Measurements from ENCODE around the gene HIGD1A.
A peak's percentile ranks its signal among the peaks of the same experiment; 100 is the strongest.

HIGD1A gene

DNA sequence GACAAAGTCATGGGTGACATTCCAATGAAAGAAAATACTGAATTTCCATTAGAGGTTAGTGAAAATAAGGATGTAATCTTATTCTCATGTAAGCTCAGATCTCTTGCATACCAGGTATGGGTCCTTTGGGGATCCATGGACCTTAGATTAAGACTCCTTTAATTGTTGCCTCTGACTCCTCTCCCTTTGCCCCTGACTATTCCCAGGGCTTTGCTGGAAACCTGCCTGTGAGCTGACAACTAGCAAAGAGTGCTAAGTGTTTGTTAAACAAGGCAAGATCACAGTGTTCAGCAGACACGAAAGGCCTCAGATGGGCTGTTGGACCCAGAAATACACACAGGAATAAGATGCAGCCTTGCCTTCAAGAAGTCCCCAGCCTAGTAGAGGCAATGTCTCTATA is 37.0 kb upstream of the HIGD1A start:
- H3K79me2 ChIP-seq (ENCODE audit: insufficient read depth, low read length): no peaks in the 10 kb centered on the region
- no peak overlapping the region for H2AFZ ChIP-seq (ENCODE audit: low read length)
- H3K36me3 ChIP-seq (ENCODE audit: insufficient read depth, low read length): no peaks in the 10 kb centered on the region
- H3K4me1 ChIP-seq (ENCODE audit: insufficient read depth, low read length, severe bottlenecking): peaks cover 4% of the 10 kb centered on the region
- no peaks in the 10 kb centered on the region for H3K9me2 ChIP-seq (ENCODE audit: low read depth, low read length)
- no peak for TF ChIP-seq EZH2 (IDR thresholded peaks at IDR 0.05; ENCODE audit: borderline replicate concordance, low read length)
- TF ChIP-seq, protein P1, sequence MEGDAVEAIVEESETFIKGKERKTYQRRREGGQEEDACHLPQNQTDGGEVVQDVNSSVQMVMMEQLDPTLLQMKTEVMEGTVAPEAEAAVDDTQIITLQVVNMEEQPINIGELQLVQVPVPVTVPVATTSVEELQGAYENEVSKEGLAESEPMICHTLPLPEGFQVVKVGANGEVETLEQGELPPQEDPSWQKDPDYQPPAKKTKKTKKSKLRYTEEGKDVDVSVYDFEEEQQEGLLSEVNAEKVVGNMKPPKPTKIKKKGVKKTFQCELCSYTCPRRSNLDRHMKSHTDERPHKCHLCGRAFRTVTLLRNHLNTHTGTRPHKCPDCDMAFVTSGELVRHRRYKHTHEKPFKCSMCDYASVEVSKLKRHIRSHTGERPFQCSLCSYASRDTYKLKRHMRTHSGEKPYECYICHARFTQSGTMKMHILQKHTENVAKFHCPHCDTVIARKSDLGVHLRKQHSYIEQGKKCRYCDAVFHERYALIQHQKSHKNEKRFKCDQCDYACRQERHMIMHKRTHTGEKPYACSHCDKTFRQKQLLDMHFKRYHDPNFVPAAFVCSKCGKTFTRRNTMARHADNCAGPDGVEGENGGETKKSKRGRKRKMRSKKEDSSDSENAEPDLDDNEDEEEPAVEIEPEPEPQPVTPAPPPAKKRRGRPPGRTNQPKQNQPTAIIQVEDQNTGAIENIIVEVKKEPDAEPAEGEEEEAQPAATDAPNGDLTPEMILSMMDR (IDR thresholded peaks at IDR 0.05; ENCODE audit: low read length): no peak
- no peaks in the 10 kb centered on the region for H3K9me3 ChIP-seq (ENCODE audit: low read length)
- H3K4me3 ChIP-seq (ENCODE audit: low read depth, low read length, poor library complexity, severe bottlenecking): no peak overlapping the region
- no peak overlapping the region for H3K4me2 ChIP-seq (ENCODE audit: low read length)
- H3K27ac ChIP-seq (ENCODE audit: low read depth, low read length, poor library complexity, severe bottlenecking): no peak overlapping the region
- H4K20me1 ChIP-seq (ENCODE audit: insufficient read depth, low read length): no peaks in the 10 kb centered on the region
- H3K27me3 ChIP-seq (ENCODE audit: insufficient read depth, low read length): no peaks in the 10 kb centered on the region
- no peaks in the 10 kb centered on the region for H3F3A ChIP-seq (ENCODE audit: insufficient read depth, low read length)
- H3K9ac ChIP-seq (ENCODE audit: low read length): no peak overlapping the region

DNA sequence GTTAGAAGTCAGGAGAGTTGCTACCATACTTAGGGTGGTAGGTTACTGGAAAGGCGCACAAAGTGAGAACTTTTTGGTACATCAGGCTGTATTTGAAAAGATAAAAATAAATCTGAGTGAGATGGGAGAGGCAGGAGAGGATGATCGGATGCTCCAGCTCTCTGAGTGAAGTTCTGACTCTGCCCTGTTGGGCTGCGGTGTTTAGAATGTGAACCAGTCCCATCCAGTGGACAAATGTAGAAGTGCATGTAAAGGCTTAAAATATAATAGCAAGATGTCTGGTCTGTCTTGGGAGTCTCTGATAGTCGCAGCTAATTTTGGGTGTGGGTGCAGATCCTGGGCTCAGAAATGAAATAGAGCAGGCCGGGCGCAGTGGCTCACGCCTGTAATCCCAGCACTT is 35.3 kb upstream of the HIGD1A start:
- Histone ChIP-seq H3K9me3 (ENCODE audit: low read length) (no peaks in the 10 kb centered on the region), H3K27ac (ENCODE audit: low read depth, low read length, poor library complexity, severe bottlenecking) (no peak overlapping the region), H4K20me1 (ENCODE audit: insufficient read depth, low read length) (no peaks in the 10 kb centered on the region), H3F3A (ENCODE audit: insufficient read depth, low read length) (no peaks in the 10 kb centered on the region), H3K4me3 (ENCODE audit: low read depth, low read length, poor library complexity, severe bottlenecking) (peak overlapping the region; percentile 49), H3K9ac (ENCODE audit: low read length) (no peak overlapping the region; the same call in 1 of the 2 replicates), H3K36me3 (ENCODE audit: insufficient read depth, low read length) (no peaks in the 10 kb centered on the region), H2AFZ (ENCODE audit: low read length) (no peak overlapping the region), H3K4me1 (ENCODE audit: insufficient read depth, low read length, severe bottlenecking) (peaks cover 4% of the 10 kb centered on the region), H3K79me2 (ENCODE audit: insufficient read depth, low read length) (no peaks in the 10 kb centered on the region), H3K27me3 (ENCODE audit: insufficient read depth, low read length) (no peaks in the 10 kb centered on the region), H3K4me2 (ENCODE audit: low read length) (peak overlapping the region; percentile 55), H3K9me2 (ENCODE audit: low read depth, low read length) (no peaks in the 10 kb centered on the region)
- no peak for TF ChIP-seq EZH2 (IDR thresholded peaks at IDR 0.05; ENCODE audit: borderline replicate concordance, low read length)
- TF ChIP-seq, protein P1 (IDR thresholded peaks at IDR 0.05; ENCODE audit: low read length): peak; percentile 61

- no peak overlapping the region for H3K4me2 ChIP-seq (ENCODE audit: low read length)
- no peaks in the 10 kb centered on the region for H3K36me3 ChIP-seq (ENCODE audit: insufficient read depth, low read length)
- H3F3A ChIP-seq (ENCODE audit: insufficient read depth, low read length): no peaks in the 10 kb centered on the region
- H4K20me1 ChIP-seq (ENCODE audit: insufficient read depth, low read length): no peaks in the 10 kb centered on the region
- no peaks in the 10 kb centered on the region for H3K27me3 ChIP-seq (ENCODE audit: insufficient read depth, low read length)
- TF ChIP-seq, protein P1 (IDR thresholded peaks at IDR 0.05; ENCODE audit: low read length): no peak
- TF ChIP-seq EZH2 (IDR thresholded peaks at IDR 0.05; ENCODE audit: borderline replicate concordance, low read length): no peak
- H3K4me1 ChIP-seq (ENCODE audit: insufficient read depth, low read length, severe bottlenecking): peaks cover 4% of the 10 kb centered on the region
- no peaks in the 10 kb centered on the region for H3K9me3 ChIP-seq (ENCODE audit: low read length)
- no peak overlapping the region for H3K4me3 ChIP-seq (ENCODE audit: low read depth, low read length, poor library complexity, severe bottlenecking)
- no peaks in the 10 kb centered on the region for H3K9me2 ChIP-seq (ENCODE audit: low read depth, low read length)
- no peak overlapping the region for H3K9ac ChIP-seq (ENCODE audit: low read length)
- H3K27ac ChIP-seq (ENCODE audit: low read depth, low read length, poor library complexity, severe bottlenecking): no peak overlapping the region
- no peaks in the 10 kb centered on the region for H3K79me2 ChIP-seq (ENCODE audit: insufficient read depth, low read length)
- H2AFZ ChIP-seq (ENCODE audit: low read length): no peak overlapping the region
Observed at GRCh38 chr3:42838571-42838970, 34.3 kb upstream of the HIGD1A start.

Measured in OCI-LY1 (cell line).